ENCODE data around the gene IER3IP1.

DNA sequence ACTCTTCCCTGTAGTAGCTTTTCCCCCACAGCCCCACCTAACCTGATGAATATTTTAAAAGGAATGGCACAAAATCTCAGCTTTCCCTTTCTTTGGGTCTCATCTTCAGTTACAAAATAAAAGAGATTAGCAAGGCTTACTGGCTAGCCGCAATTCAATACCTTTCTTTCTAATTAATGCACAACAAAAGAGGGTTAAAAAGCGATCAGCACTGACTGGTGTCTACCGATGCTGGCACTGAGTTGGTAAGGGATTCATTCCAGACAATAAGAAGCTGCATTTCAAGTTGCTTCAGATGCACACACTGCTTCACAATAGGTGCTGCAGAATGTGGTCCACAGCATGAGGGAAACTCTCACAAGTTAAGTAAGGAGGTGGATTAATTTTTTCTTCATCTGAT lies 67.8 kb downstream of the IER3IP1 start:
- TF ChIP-seq, protein P1, sequence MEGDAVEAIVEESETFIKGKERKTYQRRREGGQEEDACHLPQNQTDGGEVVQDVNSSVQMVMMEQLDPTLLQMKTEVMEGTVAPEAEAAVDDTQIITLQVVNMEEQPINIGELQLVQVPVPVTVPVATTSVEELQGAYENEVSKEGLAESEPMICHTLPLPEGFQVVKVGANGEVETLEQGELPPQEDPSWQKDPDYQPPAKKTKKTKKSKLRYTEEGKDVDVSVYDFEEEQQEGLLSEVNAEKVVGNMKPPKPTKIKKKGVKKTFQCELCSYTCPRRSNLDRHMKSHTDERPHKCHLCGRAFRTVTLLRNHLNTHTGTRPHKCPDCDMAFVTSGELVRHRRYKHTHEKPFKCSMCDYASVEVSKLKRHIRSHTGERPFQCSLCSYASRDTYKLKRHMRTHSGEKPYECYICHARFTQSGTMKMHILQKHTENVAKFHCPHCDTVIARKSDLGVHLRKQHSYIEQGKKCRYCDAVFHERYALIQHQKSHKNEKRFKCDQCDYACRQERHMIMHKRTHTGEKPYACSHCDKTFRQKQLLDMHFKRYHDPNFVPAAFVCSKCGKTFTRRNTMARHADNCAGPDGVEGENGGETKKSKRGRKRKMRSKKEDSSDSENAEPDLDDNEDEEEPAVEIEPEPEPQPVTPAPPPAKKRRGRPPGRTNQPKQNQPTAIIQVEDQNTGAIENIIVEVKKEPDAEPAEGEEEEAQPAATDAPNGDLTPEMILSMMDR (IDR thresholded peaks at IDR 0.05) = no peak
- no peak for TF ChIP-seq POLR2A (IDR thresholded peaks at IDR 0.05)
